ENCODE measurements around the gene MRPL21.

MRPL21 gene

GRCh38 chr11:68903288-68904247, at the start of gene MRPL21, which contains the start of gene IGHMBP2:
Gene MRPL21 (minus strand): TSS chr11:68903832. CDS start chr11:68903810, 22 bp downstream.
Gene IGHMBP2 (plus strand): TSS chr11:68903891. CDS start chr11:68903953, 62 bp downstream.
- Histone ChIP-seq H3K9me3 (ENCODE audit: severe bottlenecking) (no peaks in the 10 kb centered on the region), H3K27ac (peak within 1 kb of the TSS; percentile 87), H3K36me3 (peaks cover 25% of the 10 kb centered on the region), H3K4me3 (ENCODE audit: low read depth, low read length) (peak within 1 kb of the TSS; percentile 94), H3K27me3 (ENCODE audit: insufficient read depth, low read depth, severe bottlenecking) (no peaks in the 10 kb centered on the region)
- peak; percentile 80 for DNase-seq
- TF ChIP-seq, protein P1, sequence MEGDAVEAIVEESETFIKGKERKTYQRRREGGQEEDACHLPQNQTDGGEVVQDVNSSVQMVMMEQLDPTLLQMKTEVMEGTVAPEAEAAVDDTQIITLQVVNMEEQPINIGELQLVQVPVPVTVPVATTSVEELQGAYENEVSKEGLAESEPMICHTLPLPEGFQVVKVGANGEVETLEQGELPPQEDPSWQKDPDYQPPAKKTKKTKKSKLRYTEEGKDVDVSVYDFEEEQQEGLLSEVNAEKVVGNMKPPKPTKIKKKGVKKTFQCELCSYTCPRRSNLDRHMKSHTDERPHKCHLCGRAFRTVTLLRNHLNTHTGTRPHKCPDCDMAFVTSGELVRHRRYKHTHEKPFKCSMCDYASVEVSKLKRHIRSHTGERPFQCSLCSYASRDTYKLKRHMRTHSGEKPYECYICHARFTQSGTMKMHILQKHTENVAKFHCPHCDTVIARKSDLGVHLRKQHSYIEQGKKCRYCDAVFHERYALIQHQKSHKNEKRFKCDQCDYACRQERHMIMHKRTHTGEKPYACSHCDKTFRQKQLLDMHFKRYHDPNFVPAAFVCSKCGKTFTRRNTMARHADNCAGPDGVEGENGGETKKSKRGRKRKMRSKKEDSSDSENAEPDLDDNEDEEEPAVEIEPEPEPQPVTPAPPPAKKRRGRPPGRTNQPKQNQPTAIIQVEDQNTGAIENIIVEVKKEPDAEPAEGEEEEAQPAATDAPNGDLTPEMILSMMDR (IDR thresholded peaks at IDR 0.05; ENCODE audit: low read depth, low read length) = no peak

DNA sequence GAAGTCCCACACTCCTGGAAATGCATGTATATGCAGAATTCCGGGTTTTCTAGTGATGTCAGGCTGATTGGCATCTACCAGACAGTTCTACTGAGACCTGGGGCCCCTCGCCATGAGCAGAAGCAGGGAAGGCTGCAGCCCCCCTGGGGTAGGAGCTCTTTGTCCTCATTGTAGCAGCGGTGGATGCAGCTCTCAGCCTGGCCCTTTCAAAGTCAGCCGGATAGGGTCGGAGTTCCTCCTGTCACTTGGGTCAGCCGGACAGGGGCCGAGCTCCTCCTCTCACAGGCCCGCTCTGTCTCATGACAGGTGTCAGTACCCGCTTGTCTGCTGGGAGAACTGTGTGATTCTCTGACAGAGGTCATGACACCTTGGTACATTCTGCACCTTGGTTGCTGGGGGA, 47.1 kb upstream of the MRPL21 start:
- no peak overlapping the region for H3K4me3 ChIP-seq (ENCODE audit: low read depth, low read length)
- DNase-seq = no peak
- no peaks in the 10 kb centered on the region for H3K27me3 ChIP-seq (ENCODE audit: insufficient read depth, low read depth, severe bottlenecking)
- TF ChIP-seq, protein P1 (IDR thresholded peaks at IDR 0.05; ENCODE audit: low read depth, low read length) = no peak
- H3K9me3 ChIP-seq (ENCODE audit: severe bottlenecking) = no peaks in the 10 kb centered on the region
- no peak overlapping the region for H3K27ac ChIP-seq
- H3K36me3 ChIP-seq = no peaks in the 10 kb centered on the region

- H3K27me3 ChIP-seq (ENCODE audit: insufficient read depth, low read depth, severe bottlenecking) = no peaks in the 10 kb centered on the region
- H3K36me3 ChIP-seq = no peaks in the 10 kb centered on the region
- TF ChIP-seq, protein P1 (IDR thresholded peaks at IDR 0.05; ENCODE audit: low read depth, low read length) = peak; percentile 61
- no peak overlapping the region for H3K27ac ChIP-seq
- no peaks in the 10 kb centered on the region for H3K9me3 ChIP-seq (ENCODE audit: severe bottlenecking)
- no peak overlapping the region for H3K4me3 ChIP-seq (ENCODE audit: low read depth, low read length)
- peak; percentile 38 for DNase-seq
Measured at GRCh38 chr11:68950270-68950669, 46.6 kb upstream of the MRPL21 start.

DNA sequence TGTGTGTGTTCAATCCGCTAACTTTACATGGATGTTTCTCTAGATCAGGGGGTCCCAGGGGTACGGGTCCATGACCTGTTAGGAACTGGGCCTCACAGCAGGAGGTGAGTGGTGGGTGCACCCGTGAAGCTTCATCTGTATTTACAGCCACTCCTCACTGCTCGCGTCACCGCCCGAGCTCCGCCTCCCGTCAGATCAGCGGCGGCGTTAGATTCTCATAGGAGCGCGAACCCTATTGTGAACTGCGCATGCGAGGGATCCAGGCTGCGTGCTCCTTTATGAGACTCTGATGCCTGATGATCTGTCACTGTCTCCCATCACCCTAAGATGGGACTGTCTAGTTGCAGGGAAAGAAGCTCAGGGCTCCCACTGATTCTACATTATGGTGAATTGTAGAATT, 45.3 kb upstream of the MRPL21 start:
- H3K27me3 ChIP-seq (ENCODE audit: insufficient read depth, low read depth, severe bottlenecking) = no peaks in the 10 kb centered on the region
- DNase-seq = no peak
- TF ChIP-seq, protein P1 (IDR thresholded peaks at IDR 0.05; ENCODE audit: low read depth, low read length) = no peak
- H3K36me3 ChIP-seq = no peaks in the 10 kb centered on the region
- no peak overlapping the region for H3K27ac ChIP-seq
- H3K9me3 ChIP-seq (ENCODE audit: severe bottlenecking) = no peaks in the 10 kb centered on the region
- H3K4me3 ChIP-seq (ENCODE audit: low read depth, low read length) = no peak overlapping the region

DNA sequence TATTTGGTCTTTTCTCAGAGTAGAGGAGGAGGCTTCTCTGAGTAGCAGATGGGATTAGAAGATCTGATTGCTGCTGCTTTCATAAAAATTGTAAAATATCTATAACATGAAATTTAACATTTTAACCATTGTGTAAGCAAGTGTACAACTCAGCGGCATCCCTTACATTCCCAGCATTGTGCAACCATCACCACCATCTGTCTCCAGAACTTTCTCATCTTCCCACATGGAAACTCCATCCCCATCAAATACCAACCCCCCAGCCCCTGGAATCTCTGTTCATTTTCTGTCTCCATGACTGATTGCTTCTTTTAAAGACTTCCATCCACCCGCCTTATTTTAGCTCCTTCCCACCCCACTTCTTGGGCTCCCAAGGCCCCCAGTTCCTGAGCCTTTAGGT, 44.9 kb upstream of the MRPL21 start:
- H3K4me3 ChIP-seq (ENCODE audit: low read depth, low read length) = no peak overlapping the region
- no peak for DNase-seq
- TF ChIP-seq, protein P1 (IDR thresholded peaks at IDR 0.05; ENCODE audit: low read depth, low read length) = no peak
- no peaks in the 10 kb centered on the region for H3K27me3 ChIP-seq (ENCODE audit: insufficient read depth, low read depth, severe bottlenecking)
- no peaks in the 10 kb centered on the region for H3K9me3 ChIP-seq (ENCODE audit: severe bottlenecking)
- no peaks in the 10 kb centered on the region for H3K36me3 ChIP-seq
- H3K27ac ChIP-seq = no peak overlapping the region
